ENCODE results near the gene CACNA1D. TPM values are rescaled to one million over a fixed set of nuclear protein-coding genes. Genes with fewer than 3 reads are reported as not detected.

The CACNA1D gene
- total and polyA plus RNA-seq, 5 donors from 2014 or later: 0.03 to 0.44 TPM; not detected in 3

- no peaks in the 10 kb centered on the region for H3K36me3 ChIP-seq (ENCODE audit: control insufficient read depth, insufficient read depth, low read length)
- DNase-seq (no peak), ATAC-seq (ENCODE audit: low read depth in 2 of 2) (no peak)
- Mint-ChIP-seq H3K27me3 (peaks cover 17% of the 10 kb centered on the region), H3K27ac (no peak overlapping the region), H3K9me3 (no peaks in the 10 kb centered on the region), H3K4me3 (no peak overlapping the region), H3K4me1 (no peaks in the 10 kb centered on the region), H3K36me3 (no peaks in the 10 kb centered on the region)
- H3K9me3 ChIP-seq (ENCODE audit: control insufficient read depth in 2 of 2, low read length in 2 of 2): no peaks in the 10 kb centered on the region
- no peak overlapping the region for H3K4me3 ChIP-seq (ENCODE audit: low read depth, low read length)
- no peaks in the 10 kb centered on the region for H3K27me3 ChIP-seq (ENCODE audit: control insufficient read depth, insufficient read depth, low read length)
- H3K4me1 ChIP-seq (ENCODE audit: control insufficient read depth, insufficient read depth, low read length, poor library complexity, severe bottlenecking): no peaks in the 10 kb centered on the region
- H3K27ac ChIP-seq (ENCODE audit: insufficient read depth, low read length, poor library complexity, severe bottlenecking): no peak overlapping the region
These were observed 305.9 kb downstream of the CACNA1D start for GRCh38 chr3:53800041-53800906.

- no peak for ATAC-seq (ENCODE audit: low read depth in 2 of 2)
- Histone ChIP-seq H3K4me1 (ENCODE audit: control insufficient read depth, insufficient read depth, low read length, poor library complexity, severe bottlenecking) (no peaks in the 10 kb centered on the region), H3K9me3 (ENCODE audit: control insufficient read depth in 2 of 2, low read length in 2 of 2) (no peaks in the 10 kb centered on the region), H3K27me3 (ENCODE audit: control insufficient read depth, insufficient read depth, low read length) (no peaks in the 10 kb centered on the region), H3K27ac (ENCODE audit: insufficient read depth, low read length, poor library complexity, severe bottlenecking) (no peak overlapping the region), H3K36me3 (ENCODE audit: control insufficient read depth, insufficient read depth, low read length) (no peaks in the 10 kb centered on the region), H3K4me3 (ENCODE audit: low read depth, low read length) (no peak overlapping the region)
- no peak for DNase-seq
- Mint-ChIP-seq H3K4me3 (no peak overlapping the region), H3K9me3 (no peaks in the 10 kb centered on the region), H3K36me3 (no peaks in the 10 kb centered on the region), H3K27me3 (peaks cover 13% of the 10 kb centered on the region), H3K27ac (no peak overlapping the region), H3K4me1 (no peaks in the 10 kb centered on the region)
These were observed 306.9 kb downstream of the CACNA1D start for GRCh38 chr3:53801319-53801718.

GRCh38 chr3:53802256-53802880, 308.0 kb downstream of the CACNA1D start:
- no peaks in the 10 kb centered on the region for H3K4me1 Mint-ChIP-seq
- no peak overlapping the region for H3K4me3 ChIP-seq (ENCODE audit: low read depth, low read length)
- no peak overlapping the region for H3K27ac Mint-ChIP-seq
- H3K9me3 Mint-ChIP-seq: no peaks in the 10 kb centered on the region
- DNase-seq: no peak
- H3K36me3 ChIP-seq (ENCODE audit: control insufficient read depth, insufficient read depth, low read length): no peaks in the 10 kb centered on the region
- H3K27me3 Mint-ChIP-seq: peaks cover 11% of the 10 kb centered on the region
- H3K36me3 Mint-ChIP-seq: no peaks in the 10 kb centered on the region
- no peaks in the 10 kb centered on the region for H3K9me3 ChIP-seq (ENCODE audit: control insufficient read depth in 2 of 2, low read length in 2 of 2)
- ATAC-seq (ENCODE audit: low read depth in 2 of 2): no peak
- no peak overlapping the region for H3K4me3 Mint-ChIP-seq
- H3K27me3 ChIP-seq (ENCODE audit: control insufficient read depth, insufficient read depth, low read length): no peaks in the 10 kb centered on the region
- H3K4me1 ChIP-seq (ENCODE audit: control insufficient read depth, insufficient read depth, low read length, poor library complexity, severe bottlenecking): no peaks in the 10 kb centered on the region
- no peak overlapping the region for H3K27ac ChIP-seq (ENCODE audit: insufficient read depth, low read length, poor library complexity, severe bottlenecking)

DNA sequence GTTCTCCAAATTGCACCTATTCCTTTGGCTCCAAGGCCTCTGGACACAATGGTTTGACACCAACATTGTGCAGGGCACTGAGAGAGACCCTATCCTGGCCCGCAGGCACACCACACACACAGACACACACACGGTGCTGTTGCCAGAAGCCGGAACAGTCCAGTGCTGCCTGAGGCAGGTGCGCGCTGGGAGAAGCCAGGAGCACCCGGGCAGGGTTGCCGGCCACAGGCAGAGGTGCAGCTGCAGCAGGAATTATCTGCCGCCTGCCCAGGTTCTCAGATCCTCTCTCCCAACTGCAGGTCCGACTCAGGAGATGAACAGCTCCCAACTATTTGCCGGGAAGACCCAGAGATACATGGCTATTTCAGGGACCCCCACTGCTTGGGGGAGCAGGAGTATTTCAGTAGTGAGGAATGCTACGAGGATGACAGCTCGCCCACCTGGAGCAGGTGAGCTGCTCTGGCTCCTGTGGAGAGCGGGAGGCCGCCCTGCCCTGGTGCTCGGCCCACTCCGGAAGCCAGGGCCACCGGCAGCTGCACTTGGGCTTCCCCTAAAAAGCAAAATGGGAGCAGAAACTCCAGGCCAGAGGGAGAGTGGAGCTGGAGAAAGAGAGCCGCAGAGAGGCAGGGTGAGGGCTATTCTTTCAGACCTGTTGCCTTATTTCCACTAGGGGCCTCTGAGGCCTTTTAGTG, 308.9 kb downstream of the CACNA1D start:
- Mint-ChIP-seq H3K36me3 (no peaks in the 10 kb centered on the region), H3K27me3 (peaks cover 11% of the 10 kb centered on the region), H3K4me1 (no peaks in the 10 kb centered on the region), H3K4me3 (no peak overlapping the region), H3K9me3 (no peaks in the 10 kb centered on the region), H3K27ac (no peak overlapping the region)
- ATAC-seq (ENCODE audit: low read depth in 2 of 2): no peak
- Histone ChIP-seq H3K4me1 (ENCODE audit: control insufficient read depth, insufficient read depth, low read length, poor library complexity, severe bottlenecking) (no peaks in the 10 kb centered on the region), H3K27me3 (ENCODE audit: control insufficient read depth, insufficient read depth, low read length) (no peaks in the 10 kb centered on the region), H3K9me3 (ENCODE audit: control insufficient read depth in 2 of 2, low read length in 2 of 2) (no peaks in the 10 kb centered on the region), H3K36me3 (ENCODE audit: control insufficient read depth, insufficient read depth, low read length) (no peaks in the 10 kb centered on the region), H3K4me3 (ENCODE audit: low read depth, low read length) (no peak overlapping the region), H3K27ac (ENCODE audit: insufficient read depth, low read length, poor library complexity, severe bottlenecking) (no peak overlapping the region)
- DNase-seq: no peak

GRCh38 chr3:53803816-53804695, 309.6 kb downstream of the CACNA1D start:
- Histone ChIP-seq H3K4me1 (ENCODE audit: control insufficient read depth, insufficient read depth, low read length, poor library complexity, severe bottlenecking) (no peaks in the 10 kb centered on the region), H3K4me3 (ENCODE audit: low read depth, low read length) (no peak overlapping the region), H3K9me3 (ENCODE audit: control insufficient read depth in 2 of 2, low read length in 2 of 2) (no peaks in the 10 kb centered on the region), H3K27ac (ENCODE audit: insufficient read depth, low read length, poor library complexity, severe bottlenecking) (no peak overlapping the region), H3K36me3 (ENCODE audit: control insufficient read depth, insufficient read depth, low read length) (no peaks in the 10 kb centered on the region), H3K27me3 (ENCODE audit: control insufficient read depth, insufficient read depth, low read length) (no peaks in the 10 kb centered on the region)
- Mint-ChIP-seq H3K9me3 (no peaks in the 10 kb centered on the region), H3K4me1 (no peaks in the 10 kb centered on the region), H3K36me3 (no peaks in the 10 kb centered on the region), H3K27ac (no peak overlapping the region), H3K27me3 (peaks cover 11% of the 10 kb centered on the region), H3K4me3 (no peak overlapping the region)
- ATAC-seq (ENCODE audit: low read depth in 2 of 2) (no peak), DNase-seq (no peak)

DNA sequence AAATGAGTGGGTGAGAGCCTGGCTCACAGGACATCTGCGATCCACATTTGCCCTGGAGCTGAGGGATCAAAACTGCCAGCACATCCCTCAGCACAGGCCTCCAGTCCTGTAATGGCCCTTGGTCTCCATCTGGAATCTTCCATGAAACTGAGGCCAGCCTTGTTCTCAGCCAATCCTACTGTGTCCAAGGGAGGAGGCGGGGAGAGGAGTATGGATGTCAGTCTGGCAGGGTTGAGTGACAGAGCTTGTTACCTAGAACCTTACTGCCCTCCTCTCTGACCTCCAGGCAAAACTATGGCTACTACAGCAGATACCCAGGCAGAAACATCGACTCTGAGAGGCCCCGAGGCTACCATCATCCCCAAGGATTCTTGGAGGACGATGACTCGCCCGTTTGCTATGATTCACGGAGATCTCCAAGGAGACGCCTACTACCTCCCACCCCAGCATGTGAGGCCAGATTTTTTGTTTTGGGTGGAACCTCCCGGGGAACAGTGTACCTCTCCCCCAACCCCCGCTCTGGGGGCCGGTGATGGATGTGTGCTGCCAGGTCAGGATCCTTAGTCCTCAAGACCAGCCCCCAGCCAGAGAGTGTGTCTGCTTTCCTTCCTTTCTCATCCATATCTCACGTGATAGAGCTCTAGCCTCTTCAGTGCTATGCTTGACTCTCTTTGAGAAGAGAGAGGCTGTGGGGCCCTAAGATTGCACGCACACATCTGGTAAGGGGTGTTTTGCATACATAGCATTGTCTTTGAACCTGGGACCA, 310.5 kb downstream of the CACNA1D start:
- DNase-seq (no peak), ATAC-seq (ENCODE audit: low read depth in 2 of 2) (no peak)
- Histone ChIP-seq H3K9me3 (ENCODE audit: control insufficient read depth in 2 of 2, low read length in 2 of 2) (no peaks in the 10 kb centered on the region), H3K4me1 (ENCODE audit: control insufficient read depth, insufficient read depth, low read length, poor library complexity, severe bottlenecking) (no peaks in the 10 kb centered on the region), H3K4me3 (ENCODE audit: low read depth, low read length) (no peak overlapping the region), H3K27me3 (ENCODE audit: control insufficient read depth, insufficient read depth, low read length) (no peaks in the 10 kb centered on the region), H3K36me3 (ENCODE audit: control insufficient read depth, insufficient read depth, low read length) (no peaks in the 10 kb centered on the region), H3K27ac (ENCODE audit: insufficient read depth, low read length, poor library complexity, severe bottlenecking) (no peak overlapping the region)
- Mint-ChIP-seq H3K4me1 (no peaks in the 10 kb centered on the region), H3K4me3 (no peak overlapping the region), H3K9me3 (no peaks in the 10 kb centered on the region), H3K27me3 (peaks cover 11% of the 10 kb centered on the region), H3K27ac (no peak overlapping the region), H3K36me3 (no peaks in the 10 kb centered on the region)
